ENCODE measurements around the gene BSN.

Gene BSN

GRCh38 chr3:49534581-49535441 is 19.5 kb upstream of the BSN start:
- no peak for DNase-seq (ENCODE audit: low read depth)
- TF ChIP-seq CTCF (conservative IDR thresholded peaks at IDR 0.05; ENCODE audit: control insufficient read depth, insufficient read depth, low read depth, low read length) = no peak
- H3K4me3 ChIP-seq (ENCODE audit: control insufficient read depth, low read depth, low read length) = no peak overlapping the region

- no peak for TF ChIP-seq CTCF (conservative IDR thresholded peaks at IDR 0.05; ENCODE audit: control insufficient read depth, insufficient read depth, low read depth, low read length)
- no peak overlapping the region for H3K4me3 ChIP-seq (ENCODE audit: control insufficient read depth, low read depth, low read length)
Measured at GRCh38 chr3:49535971-49536874, 18.1 kb upstream of the BSN start.

GRCh38 chr3:49536875-49537533 is 17.3 kb upstream of the BSN start:
- no peak for TF ChIP-seq CTCF (conservative IDR thresholded peaks at IDR 0.05; ENCODE audit: control insufficient read depth, insufficient read depth, low read depth, low read length)
- DNase-seq (ENCODE audit: low read depth) = no peak
- no peak overlapping the region for H3K4me3 ChIP-seq (ENCODE audit: control insufficient read depth, low read depth, low read length)

More at GRCh38 chr3:49535971-49536874, 18.1 kb upstream of the BSN start:
- peak; percentile 34 for DNase-seq (ENCODE audit: low read depth)

- peak; percentile 69 for TF ChIP-seq CTCF (conservative IDR thresholded peaks at IDR 0.05; ENCODE audit: control insufficient read depth, insufficient read depth, low read depth, low read length)
- peak overlapping the region; percentile 56 for H3K4me3 ChIP-seq (ENCODE audit: control insufficient read depth, low read depth, low read length)
- DNase-seq (ENCODE audit: low read depth) = peak; percentile 91
Measured at GRCh38 chr3:49539659-49540560, 14.4 kb upstream of the BSN start.

- TF ChIP-seq CTCF (conservative IDR thresholded peaks at IDR 0.05; ENCODE audit: control insufficient read depth, insufficient read depth, low read depth, low read length) = no peak
- no peak for DNase-seq (ENCODE audit: low read depth)
- no peak overlapping the region for H3K4me3 ChIP-seq (ENCODE audit: control insufficient read depth, low read depth, low read length)
Measured at GRCh38 chr3:49552087-49552486, 2.2 kb upstream of the BSN start.

Measured in fibroblast of mammary gland (primary cell).